COLO668 (cell line): ENCODE measurements around the gene IQGAP2.
"Not testable (repeated sequence)": the region's sequence is repeated elsewhere in the genome, so short reads cannot be mapped to it uniquely, and the experiment has no call there.

Experiments used
- DNase-seq: peaks from one replicate; lab custom pipeline; 2025; ENCODE audit not compliant: unreplicated experiment; lab: John Stamatoyannopoulos, UW

IQGAP2 gene

GRCh38 chr5:76497986-76498717 is 95.1 kb downstream of the IQGAP2 start:
- DNase-seq = no peak

GRCh38 chr5:76499507-76500161 is 96.5 kb downstream of the IQGAP2 start:
- DNase-seq = no peak

- no peak for DNase-seq
These were observed 97.7 kb downstream of the IQGAP2 start for GRCh38 chr5:76500633-76501393.

GRCh38 chr5:76503929-76504328 is 100.8 kb downstream of the IQGAP2 start:
- no peak for DNase-seq

GRCh38 chr5:76504901-76505564 is 101.9 kb downstream of the IQGAP2 start:
- DNase-seq = no peak

GRCh38 chr5:76513476-76513875 is 110.4 kb downstream of the IQGAP2 start:
- DNase-seq = no peak

GRCh38 chr5:76514292-76514691 is 111.2 kb downstream of the IQGAP2 start:
- no peak for DNase-seq

GRCh38 chr5:76514713-76515112 is 111.6 kb downstream of the IQGAP2 start:
- DNase-seq = no peak

GRCh38 chr5:76517334-76517733 is 114.2 kb downstream of the IQGAP2 start:
- DNase-seq = no peak

GRCh38 chr5:76518246-76518645 is 115.2 kb downstream of the IQGAP2 start:
- not testable (repeated sequence) for DNase-seq

GRCh38 chr5:76521240-76521758 is 118.2 kb downstream of the IQGAP2 start:
- no peak for DNase-seq

GRCh38 chr5:76522103-76522935 is 119.2 kb downstream of the IQGAP2 start:
- DNase-seq = no peak

GRCh38 chr5:76524101-76524835 is 121.2 kb downstream of the IQGAP2 start:
- DNase-seq = no peak

- DNase-seq = no peak
These were observed 121.8 kb downstream of the IQGAP2 start for GRCh38 chr5:76524868-76525267.

- no peak for DNase-seq
These were observed 122.9 kb downstream of the IQGAP2 start for GRCh38 chr5:76525956-76526355.

GRCh38 chr5:76526950-76527583 is 124.0 kb downstream of the IQGAP2 start:
- no peak for DNase-seq

GRCh38 chr5:76527685-76528161 is 124.6 kb downstream of the IQGAP2 start:
- no peak for DNase-seq

GRCh38 chr5:76528547-76529331 is 125.7 kb downstream of the IQGAP2 start:
- DNase-seq = no peak
